ENCODE data around the gene RPS21.
"Not testable (repeated sequence)": the region's sequence is repeated elsewhere in the genome, so short reads cannot be mapped to it uniquely, and the experiment has no call there.

The RPS21 gene

GRCh38 chr20:62411479-62412193 lies 24.7 kb downstream of the RPS21 start:
- no peak for DNase-seq (ENCODE audit: low spot score)

- no peak for DNase-seq (ENCODE audit: low spot score)
Measured at GRCh38 chr20:62412194-62413024, 25.5 kb downstream of the RPS21 start.

GRCh38 chr20:62413025-62413570 lies 26.2 kb downstream of the RPS21 start:
- DNase-seq (ENCODE audit: low spot score), result no peak

GRCh38 chr20:62413896-62414481 lies 27.1 kb downstream of the RPS21 start:
- DNase-seq (ENCODE audit: low spot score), result no peak

GRCh38 chr20:62415354-62416111 lies 28.6 kb downstream of the RPS21 start:
- DNase-seq (ENCODE audit: low spot score), result no peak

GRCh38 chr20:62416651-62417637 lies 30.0 kb downstream of the RPS21 start:
- DNase-seq (ENCODE audit: low spot score), result no peak

- no peak for DNase-seq (ENCODE audit: low spot score)
Measured at GRCh38 chr20:62417981-62418708, 31.2 kb downstream of the RPS21 start.

- DNase-seq (ENCODE audit: low spot score), result no peak
Measured at GRCh38 chr20:62418709-62419487, 32.0 kb downstream of the RPS21 start.

GRCh38 chr20:62419759-62420158 lies 32.9 kb downstream of the RPS21 start:
- no peak for DNase-seq (ENCODE audit: low spot score)

- DNase-seq (ENCODE audit: low spot score), result no peak
Measured at GRCh38 chr20:62420846-62421715, 34.2 kb downstream of the RPS21 start.

GRCh38 chr20:62421716-62421990 lies 34.8 kb downstream of the RPS21 start:
- DNase-seq (ENCODE audit: low spot score), result no peak

- no peak for DNase-seq (ENCODE audit: low spot score)
Measured at GRCh38 chr20:62422636-62423325, 35.9 kb downstream of the RPS21 start.

- DNase-seq (ENCODE audit: low spot score), result no peak
Measured at GRCh38 chr20:62423326-62423706, 36.4 kb downstream of the RPS21 start.

GRCh38 chr20:62424249-62425107 lies 37.6 kb downstream of the RPS21 start:
- no peak for DNase-seq (ENCODE audit: low spot score)

- no peak for DNase-seq (ENCODE audit: low spot score)
Measured at GRCh38 chr20:62425281-62426058, 38.6 kb downstream of the RPS21 start.

- DNase-seq (ENCODE audit: low spot score), result not testable (repeated sequence)
Measured at GRCh38 chr20:62426059-62426348, 39.1 kb downstream of the RPS21 start.

Data from germinal center (tissue), 1 donor.